GM19043 (cell line): ENCODE results near the gene ADCY10.
A peak's percentile ranks its signal among the peaks of the same experiment; 100 is the strongest.
"Not testable (repeated sequence)": the region's sequence is repeated elsewhere in the genome, so short reads cannot be mapped to it uniquely, and the experiment has no call there.

Experiments
- ATAC-seq: cut with Tn5 transposase; IDR thresholded peaks from one replicate; pipeline ENCODE4 v1.9.1; 2021; ENCODE audit warnings: low read depth; ENCODE audit not compliant: unreplicated experiment

ADCY10 gene, protein sequence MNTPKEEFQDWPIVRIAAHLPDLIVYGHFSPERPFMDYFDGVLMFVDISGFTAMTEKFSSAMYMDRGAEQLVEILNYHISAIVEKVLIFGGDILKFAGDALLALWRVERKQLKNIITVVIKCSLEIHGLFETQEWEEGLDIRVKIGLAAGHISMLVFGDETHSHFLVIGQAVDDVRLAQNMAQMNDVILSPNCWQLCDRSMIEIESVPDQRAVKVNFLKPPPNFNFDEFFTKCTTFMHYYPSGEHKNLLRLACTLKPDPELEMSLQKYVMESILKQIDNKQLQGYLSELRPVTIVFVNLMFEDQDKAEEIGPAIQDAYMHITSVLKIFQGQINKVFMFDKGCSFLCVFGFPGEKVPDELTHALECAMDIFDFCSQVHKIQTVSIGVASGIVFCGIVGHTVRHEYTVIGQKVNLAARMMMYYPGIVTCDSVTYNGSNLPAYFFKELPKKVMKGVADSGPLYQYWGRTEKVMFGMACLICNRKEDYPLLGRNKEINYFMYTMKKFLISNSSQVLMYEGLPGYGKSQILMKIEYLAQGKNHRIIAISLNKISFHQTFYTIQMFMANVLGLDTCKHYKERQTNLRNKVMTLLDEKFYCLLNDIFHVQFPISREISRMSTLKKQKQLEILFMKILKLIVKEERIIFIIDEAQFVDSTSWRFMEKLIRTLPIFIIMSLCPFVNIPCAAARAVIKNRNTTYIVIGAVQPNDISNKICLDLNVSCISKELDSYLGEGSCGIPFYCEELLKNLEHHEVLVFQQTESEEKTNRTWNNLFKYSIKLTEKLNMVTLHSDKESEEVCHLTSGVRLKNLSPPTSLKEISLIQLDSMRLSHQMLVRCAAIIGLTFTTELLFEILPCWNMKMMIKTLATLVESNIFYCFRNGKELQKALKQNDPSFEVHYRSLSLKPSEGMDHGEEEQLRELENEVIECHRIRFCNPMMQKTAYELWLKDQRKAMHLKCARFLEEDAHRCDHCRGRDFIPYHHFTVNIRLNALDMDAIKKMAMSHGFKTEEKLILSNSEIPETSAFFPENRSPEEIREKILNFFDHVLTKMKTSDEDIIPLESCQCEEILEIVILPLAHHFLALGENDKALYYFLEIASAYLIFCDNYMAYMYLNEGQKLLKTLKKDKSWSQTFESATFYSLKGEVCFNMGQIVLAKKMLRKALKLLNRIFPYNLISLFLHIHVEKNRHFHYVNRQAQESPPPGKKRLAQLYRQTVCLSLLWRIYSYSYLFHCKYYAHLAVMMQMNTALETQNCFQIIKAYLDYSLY (N-terminal part only)

GRCh38 chr1:167913895-167914496, at the start of gene ADCY10:
Gene ADCY10 (minus strand): TSS chr1:167914134. CDS start chr1:167905140, 8,994 bp downstream.
- ATAC-seq = no peak

GRCh38 chr1:167957710-167958109, 43.8 kb upstream of the ADCY10 start:
- no peak for ATAC-seq

DNA sequence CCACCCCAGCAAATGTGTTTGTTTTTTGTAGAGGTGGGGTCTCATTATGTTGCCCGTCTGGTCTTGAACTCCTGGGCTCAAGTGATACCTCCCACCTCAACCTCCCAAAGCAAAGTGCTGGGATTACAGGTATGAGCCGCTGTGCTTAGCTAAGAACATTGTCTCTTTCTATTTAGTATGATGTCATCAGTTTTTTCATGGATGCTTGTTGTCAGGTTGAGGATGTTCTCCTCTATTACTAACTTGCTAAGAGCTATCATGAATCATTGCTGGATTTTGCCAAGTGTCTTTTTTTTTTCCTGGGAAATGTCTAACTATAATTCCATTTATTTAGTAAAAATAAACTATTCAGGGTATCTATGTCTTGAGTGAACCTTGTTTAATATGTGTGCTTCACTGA, 42.0 kb upstream of the ADCY10 start:
- no peak for ATAC-seq

DNA sequence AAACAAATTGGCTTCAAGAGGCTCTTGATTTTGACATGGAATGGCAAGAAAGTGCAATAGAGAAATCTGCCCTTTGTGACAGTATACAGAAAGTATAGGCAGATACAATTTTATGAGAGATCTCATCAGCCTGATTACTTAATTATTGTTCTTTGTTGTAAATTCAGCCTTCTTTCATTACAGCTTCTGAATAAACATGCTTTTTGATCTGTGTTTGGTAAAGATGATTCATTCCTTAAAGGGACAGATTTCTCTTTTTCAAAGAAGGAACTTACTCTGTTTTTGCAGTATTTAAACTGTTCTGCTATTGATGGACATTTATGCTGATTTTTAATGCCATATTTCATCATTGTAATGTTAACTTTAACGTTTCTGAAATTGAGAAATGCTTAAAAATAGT, 36.6 kb upstream of the ADCY10 start:
- no peak for ATAC-seq

DNA sequence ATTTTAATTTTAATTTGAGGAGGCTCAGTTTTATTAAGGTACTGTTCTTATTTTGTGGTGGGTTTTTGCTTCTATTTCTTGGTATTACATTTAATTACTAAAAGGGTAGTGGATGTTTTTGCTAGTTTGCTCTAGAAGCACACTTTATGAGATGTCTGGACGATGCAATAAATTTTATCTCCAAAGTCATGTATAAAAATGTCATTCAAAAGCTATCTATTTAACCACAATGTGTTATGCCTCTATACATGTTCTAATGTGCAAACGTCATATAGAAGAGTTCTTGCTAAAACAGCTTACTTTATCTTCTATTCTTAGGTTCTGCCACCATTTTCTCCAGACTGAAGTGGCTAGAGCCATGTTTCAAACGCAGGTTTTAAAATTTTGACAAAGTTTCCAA, 35.9 kb upstream of the ADCY10 start:
- no peak for ATAC-seq

- no peak for ATAC-seq
Observed at GRCh38 chr1:167947733-167948132, 33.8 kb upstream of the ADCY10 start.

DNA sequence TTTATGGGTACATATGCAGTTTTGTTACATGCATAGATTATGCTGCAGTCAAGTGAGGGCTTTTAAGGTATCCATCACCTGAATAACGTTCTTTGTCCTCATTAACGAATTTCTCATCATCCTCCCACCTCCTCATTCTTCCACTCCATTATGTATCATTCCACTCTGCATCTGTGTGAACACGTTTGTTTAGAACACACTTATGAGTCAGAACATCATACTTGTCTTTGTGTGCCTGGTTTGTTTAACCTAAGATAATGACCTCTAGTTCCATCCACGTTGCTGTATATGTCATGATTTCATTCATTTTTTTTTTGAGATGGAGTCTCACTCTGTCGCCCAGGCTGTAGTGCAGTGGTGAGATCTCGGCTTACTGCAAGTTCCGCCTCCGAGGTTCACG, 29.6 kb upstream of the ADCY10 start:
- no peak for ATAC-seq

GRCh38 chr1:167940264-167940663, 26.3 kb upstream of the ADCY10 start:
- ATAC-seq = no peak

DNA sequence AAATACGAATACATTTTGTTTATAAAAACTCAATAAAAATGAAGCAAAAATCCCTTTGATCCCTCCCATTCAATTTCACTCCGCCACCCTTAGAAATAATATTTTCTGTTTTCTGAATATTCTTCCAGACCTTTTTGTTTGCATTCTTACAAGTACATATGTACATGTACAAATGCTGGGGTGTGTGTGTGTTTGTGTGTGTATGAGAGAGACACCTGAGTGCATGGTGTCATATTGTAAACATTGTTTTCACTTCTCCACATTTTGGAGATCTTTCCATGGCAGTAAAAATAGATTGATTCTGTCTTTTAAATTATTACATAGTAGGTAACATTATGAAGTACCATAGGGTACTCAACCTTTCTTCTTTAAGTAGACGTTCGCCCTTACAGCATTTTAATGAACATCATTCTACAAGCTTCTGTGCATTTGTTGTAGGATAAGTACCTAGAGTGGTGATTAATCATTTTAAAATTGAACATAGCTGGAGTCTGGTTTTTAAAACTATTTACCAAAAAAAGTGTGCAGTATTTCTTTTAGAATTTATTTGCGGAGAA, 24.2 kb upstream of the ADCY10 start:
- ATAC-seq = no peak

DNA sequence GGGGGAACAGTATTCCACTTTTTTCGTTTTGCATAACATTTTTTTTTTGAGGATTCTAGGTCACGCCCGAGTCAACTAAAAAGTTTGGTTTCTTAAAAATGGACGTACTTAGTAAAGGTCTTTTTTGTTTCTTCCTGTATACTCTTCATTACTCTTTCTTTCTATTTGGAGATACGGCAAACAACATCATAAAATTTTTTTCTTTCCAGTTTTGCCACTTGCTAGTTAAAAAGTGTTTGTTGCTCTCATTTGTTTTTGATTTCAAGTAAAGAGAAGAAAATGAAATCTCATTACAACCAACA, 23.7 kb upstream of the ADCY10 start:
- ATAC-seq = no peak

DNA sequence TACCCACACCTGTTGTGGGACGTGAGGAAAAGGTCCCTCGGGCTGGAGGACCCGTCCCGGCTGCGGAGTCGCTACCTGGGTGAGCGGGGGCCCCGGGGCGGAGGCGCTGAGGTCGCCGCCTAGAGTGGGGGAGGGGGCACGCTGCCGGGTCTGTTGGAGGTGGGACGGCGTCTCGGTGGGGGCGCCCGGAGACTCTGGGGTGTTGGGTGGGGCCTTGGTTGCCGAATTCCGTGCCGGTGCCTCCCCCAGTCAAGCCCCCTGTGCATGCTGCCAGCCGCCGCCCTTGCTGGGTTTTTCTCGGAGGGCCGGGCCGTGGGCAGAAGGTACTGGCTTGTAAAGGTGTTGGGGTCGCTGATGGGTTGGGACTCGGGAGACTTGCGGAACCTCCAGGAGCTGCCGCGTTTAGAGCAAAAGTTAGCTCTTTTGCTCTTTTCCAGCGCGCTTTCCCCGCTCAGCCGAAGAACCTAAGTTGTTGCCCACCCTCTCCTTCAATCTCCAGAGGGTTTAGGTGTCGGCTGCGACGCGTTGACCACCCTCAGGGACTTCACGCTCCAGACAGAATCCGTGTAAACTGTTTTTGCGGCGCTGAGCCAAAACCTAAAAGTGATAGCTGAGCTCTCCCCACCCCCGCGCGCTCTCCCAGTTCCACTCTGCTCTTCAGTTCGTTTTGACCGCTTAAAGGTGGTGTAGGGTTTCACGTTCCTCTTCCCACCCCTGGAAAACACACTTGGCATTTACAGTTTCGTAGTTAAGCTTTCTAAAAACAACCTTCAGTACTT, 23.2 kb upstream of the ADCY10 start, which contains the start of gene MPC2:
MPC2 (minus strand) TSS at position 143 of the 779 bp plus-strand sequence. CDS start 1,231 bp downstream, outside the sequence.
- peak; percentile 1 for ATAC-seq

- ATAC-seq = peak; percentile 73
Observed at GRCh38 chr1:167936068-167936929, 22.4 kb upstream of the ADCY10 start, which contains the start of gene DCAF6. Gene DCAF6 (plus strand): TSS chr1:167936683. CDS start chr1:167936912, 229 bp downstream.

GRCh38 chr1:167935216-167936067, 21.5 kb upstream of the ADCY10 start:
- peak; percentile 2 for ATAC-seq

DNA sequence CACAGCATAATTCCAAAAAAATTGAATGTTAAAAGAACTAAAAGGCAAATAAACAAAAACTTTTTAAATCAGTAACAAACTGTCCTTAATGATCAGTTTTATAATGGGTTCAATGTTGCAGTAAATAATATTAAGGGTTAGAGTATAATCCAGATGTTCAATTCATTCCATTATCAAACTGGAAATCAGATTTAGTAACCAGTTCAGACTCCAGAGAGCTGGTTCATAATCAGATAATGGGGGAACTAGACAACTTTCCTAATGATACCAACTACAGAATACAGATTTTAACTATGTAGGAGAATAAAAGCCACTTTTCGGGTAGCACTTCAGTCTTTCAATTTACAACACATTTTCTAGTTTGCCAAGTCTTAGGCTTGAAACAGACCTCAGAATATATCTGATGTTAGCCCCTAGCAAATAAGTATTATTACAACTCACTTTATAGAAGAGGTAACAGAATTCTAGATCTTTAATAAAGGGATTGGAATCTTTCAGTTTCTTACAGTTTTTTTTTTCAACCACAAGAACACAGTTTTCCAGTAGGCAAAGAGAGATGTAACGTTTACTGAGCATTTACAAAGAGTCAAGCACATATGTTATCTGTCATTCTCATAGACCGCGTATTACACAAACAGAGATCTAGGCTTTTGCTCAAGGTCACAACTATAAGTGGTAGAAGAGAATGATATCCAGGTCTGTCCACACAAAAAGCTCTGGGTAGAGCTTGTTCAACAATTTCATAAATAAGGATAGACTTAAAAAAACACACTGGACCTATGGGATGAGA, 20.7 kb upstream of the ADCY10 start:
- no peak for ATAC-seq

DNA sequence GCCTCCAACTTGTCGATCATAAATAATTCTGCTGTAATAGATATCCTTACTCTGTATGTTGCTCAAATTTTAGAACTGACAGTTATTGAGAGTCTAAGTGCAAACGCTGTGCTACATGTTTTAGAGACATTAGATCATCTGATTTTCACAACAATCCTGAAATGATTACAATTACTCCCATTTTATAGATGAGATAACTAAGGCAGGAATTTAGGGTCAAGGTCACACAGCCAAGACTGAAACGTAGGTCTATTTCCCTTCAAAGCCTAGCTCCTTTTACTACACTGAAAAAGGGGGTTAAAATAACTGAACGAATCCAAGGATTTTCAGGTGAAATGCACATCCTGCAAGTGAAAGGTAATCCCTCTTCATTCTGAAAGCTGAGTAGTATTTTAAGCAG, 19.9 kb upstream of the ADCY10 start:
- no peak for ATAC-seq

- ATAC-seq = no peak
Observed at GRCh38 chr1:167929725-167930124, 15.8 kb upstream of the ADCY10 start.

GRCh38 chr1:167928919-167929318, 15.0 kb upstream of the ADCY10 start:
- not testable (repeated sequence) for ATAC-seq
